HepG2 (cell line): ENCODE data around the gene ACSF3. TPM values are rescaled to one million over a fixed set of nuclear protein-coding genes. Genes with fewer than 3 reads are reported as not detected.

Experiments used
- AHR ChIP-seq: IDR thresholded peaks from 2 replicates; pipeline ENCODE4 v1.6.1; 2018; ENCODE audit warnings: missing genetic modification reagents, missing compliant biosample characterization
- ARHGAP35 ChIP-seq: sonication (generic); formaldehyde crosslinking; IDR thresholded peaks from 2 replicates; pipeline ENCODE4 v1.9.0; 2022; ENCODE audit warnings: mild to moderate bottlenecking, inconsistent platforms, moderate library complexity, missing genetic modification reagents, borderline replicate concordance
- ARNT2 ChIP-seq: sonication (generic); formaldehyde crosslinking; IDR thresholded peaks from 2 replicates; pipeline ENCODE4 v1.8.0; 2022; ENCODE audit warnings: mild to moderate bottlenecking, low read depth, missing genetic modification reagents, moderate library complexity
- DNMT1 ChIP-seq: sonication (generic); formaldehyde crosslinking; IDR thresholded peaks from 2 replicates; pipeline ENCODE4 v1.5.1; 2020; ENCODE audit warnings: mild to moderate bottlenecking, missing genetic modification reagents
- EEA1 ChIP-seq: sonication (generic); formaldehyde crosslinking; IDR thresholded peaks from 2 replicates; pipeline ENCODE4 v1.5.1; 2020; ENCODE audit warnings: mild to moderate bottlenecking, missing genetic modification reagents, borderline replicate concordance
- FOXJ3 ChIP-seq: sonication (generic); formaldehyde crosslinking; IDR thresholded peaks from 2 replicates; pipeline ENCODE4 v1.4.0; 2020; ENCODE audit warnings: missing genetic modification reagents, mild to moderate bottlenecking, borderline replicate concordance
- GATAD2A ChIP-seq: IDR thresholded peaks from 2 replicates; pipeline ENCODE4 v1.6.1; 2016
- HNRNPLL ChIP-seq: fragments of 200-400 bp; formaldehyde crosslinking; IDR thresholded peaks from 2 replicates; pipeline ENCODE4 v1.6.1; 2017; ENCODE audit warnings: mild to moderate bottlenecking, low read depth, low read length; ENCODE audit not compliant: poor library complexity, severe bottlenecking
- KDM1A ChIP-seq: IDR thresholded peaks from 2 replicates; pipeline ENCODE4 v1.6.1; 2016; ENCODE audit warnings: missing compliant biosample characterization
- MAFK ChIP-seq, 2 experiments: IDR thresholded peaks in 1 of 2; conservative IDR thresholded peaks in 1 of 2; 2 replicates each; pipeline ENCODE4 v1.6.1; 2011; ENCODE audit warnings: improper control_type of control experiment in 2 of 2, low read length in 2 of 2
- MBD4 ChIP-seq: IDR thresholded peaks from 2 replicates; pipeline ENCODE4 v1.6.1; 2012; ENCODE audit warnings: low read length, inconsistent platforms, borderline replicate concordance
- MTA1 ChIP-seq: sonication (generic); formaldehyde crosslinking; IDR thresholded peaks from 2 replicates; pipeline ENCODE4 v1.4.0; 2020; ENCODE audit warnings: missing genetic modification reagents, mild to moderate bottlenecking, borderline replicate concordance
- NPAS2 ChIP-seq: sonication (generic); formaldehyde crosslinking; IDR thresholded peaks from 2 replicates; pipeline ENCODE4 v1.8.0; 2022; ENCODE audit warnings: mild to moderate bottlenecking, missing genetic modification reagents, borderline replicate concordance
- PATZ1 ChIP-seq: sonication (generic); formaldehyde crosslinking; IDR thresholded peaks from 2 replicates; pipeline ENCODE4 v1.4.0; 2020; ENCODE audit warnings: missing genetic modification reagents
- SALL1 ChIP-seq: sonication (generic); formaldehyde crosslinking; IDR thresholded peaks from 2 replicates; pipeline ENCODE4 v1.8.0; 2022; ENCODE audit warnings: mild to moderate bottlenecking, missing genetic modification reagents
- TCF7 ChIP-seq: sonication (generic); IDR thresholded peaks from 2 replicates; pipeline ENCODE4 v1.6.1; 2016; ENCODE audit warnings: antibody characterized with exemption, low read depth
- THAP9 ChIP-seq: sonication (generic); formaldehyde crosslinking; IDR thresholded peaks from 2 replicates; pipeline ENCODE4; 2020; ENCODE audit warnings: missing genetic modification reagents, mild to moderate bottlenecking, borderline replicate concordance
- ZBTB38 ChIP-seq: sonication (generic); formaldehyde crosslinking; IDR thresholded peaks from 2 replicates; pipeline ENCODE4 v1.5.1; 2020; ENCODE audit warnings: mild to moderate bottlenecking, missing genetic modification reagents
- ZBTB7A ChIP-seq: sonication (generic); formaldehyde crosslinking; IDR thresholded peaks from 2 replicates; pipeline ENCODE4 v1.8.0; 2022; ENCODE audit warnings: mild to moderate bottlenecking, missing genetic modification reagents
- ZFP36 ChIP-seq: fragments of 150-350 bp; IDR thresholded peaks from 2 replicates; pipeline ENCODE4 v1.6.1; 2018; ENCODE audit warnings: borderline replicate concordance, low read length, low read depth; ENCODE audit not compliant: partially characterized antibody
- ZGPAT ChIP-seq: IDR thresholded peaks from 2 replicates; pipeline ENCODE4 v1.6.1; 2016; ENCODE audit warnings: mild to moderate bottlenecking
- ZNF260 ChIP-seq: sonication (generic); formaldehyde crosslinking; IDR thresholded peaks from 2 replicates; pipeline ENCODE4 v1.4.0; 2020; ENCODE audit warnings: missing genetic modification reagents, low read depth, mild to moderate bottlenecking, borderline replicate concordance
- ZNF337 ChIP-seq: sonication (generic); formaldehyde crosslinking; IDR thresholded peaks from 2 replicates; pipeline ENCODE4 v1.5.1; 2020; ENCODE audit warnings: missing genetic modification reagents, low read depth, mild to moderate bottlenecking, borderline replicate concordance
- ZNF441 ChIP-seq: sonication (generic); formaldehyde crosslinking; IDR thresholded peaks from 2 replicates; pipeline ENCODE4 v1.7.0; 2021; ENCODE audit warnings: missing genetic modification reagents, borderline replicate concordance
- ZSCAN21 ChIP-seq: sonication (generic); formaldehyde crosslinking; IDR thresholded peaks from 2 replicates; pipeline ENCODE4 v1.8.0; 2022; ENCODE audit warnings: mild to moderate bottlenecking, missing genetic modification reagents, moderate library complexity, borderline replicate concordance
- polyA plus RNA-seq, 8 experiments: library from polyadenylated mRNA; depleted of rRNA in 3 of 8; stranded (reverse) in 7 of 8; unstranded in 1 of 8; fragments of >200 nt; fragmentation: Illumina TruSeq in 4 of 8; extraction: Trizol in 4 of 8; gene quantifications; 2 replicates each; pipeline versions ENCODE4 v1.2.1 to v1.2.3, GENCODE V29; 2011 to 2016; ENCODE audit warnings: low read depth in 4 of 8, missing spikeins in 1 of 8, mixed read lengths in 1 of 8; ENCODE audit not compliant: insufficient read depth in 1 of 8
- total RNA-seq, 5 experiments: library from RNA; depleted of rRNA; stranded (reverse); fragments of >200 nt; fragmentation: Illumina TruSeq; extraction: Trizol; gene quantifications; 2 replicates each; pipeline ENCODE4 v1.2.3, GENCODE V29; 2016; ENCODE audit warnings: low read depth in 1 of 5

The ACSF3 gene
- total and polyA plus RNA-seq, 2 of the 13 experiments (the other 11 are each of a cell fraction or from before 2014, with no cell fraction given), result 14.9 to 30.6 TPM

GRCh38 chr16:89166696-89167424 lies 73.2 kb downstream of the ACSF3 start (continued):
- TF ChIP-seq PATZ1 (CRISPR knock-in tag) (no peak), KDM1A (CRISPR knock-in tag) (no peak), MAFK (conservative IDR thresholded peaks at IDR 0.05 in 1 of 2, IDR thresholded peaks at IDR 0.05 in 1 of 2; ENCODE audit: low read length in 2 of 2) (no peak), MBD4 (no peak), ZBTB7A (CRISPR knock-in tag) (peak; percentile 27; the same call in 1 of the 2 replicates), DNMT1 (CRISPR knock-in tag) (no peak), ZNF337 (CRISPR knock-in tag) (no peak), ZFP36 (no peak), THAP9 (peak; percentile 56; the same call in 1 of the 2 replicates), ZNF260 (no peak), SALL1 (CRISPR knock-in tag) (no peak), HNRNPLL (no peak), ZGPAT (no peak), ZSCAN21 (CRISPR knock-in tag) (no peak), ZNF441 (CRISPR knock-in tag) (no peak), NPAS2 (no peak), AHR (no peak), MTA1 (CRISPR knock-in tag) (no peak), ARNT2 (CRISPR knock-in tag) (peak; percentile 41; the same call in 1 of the 2 replicates), TCF7 (no peak), ZBTB38 (CRISPR knock-in tag) (no peak), EEA1 (no peak; the same call in 1 of the 2 replicates), FOXJ3 (no peak), GATAD2A (CRISPR knock-in tag) (no peak), ARHGAP35 (CRISPR knock-in tag) (no peak; the same call in 1 of the 2 replicates)
